Measurements from ENCODE around the gene NXPH3. TPM values are rescaled to one million over a fixed set of nuclear protein-coding genes. Genes with fewer than 3 reads are reported as not detected.

Gene NXPH3
- total RNA-seq, 2 donors from 2014 or later: not detected

DNA sequence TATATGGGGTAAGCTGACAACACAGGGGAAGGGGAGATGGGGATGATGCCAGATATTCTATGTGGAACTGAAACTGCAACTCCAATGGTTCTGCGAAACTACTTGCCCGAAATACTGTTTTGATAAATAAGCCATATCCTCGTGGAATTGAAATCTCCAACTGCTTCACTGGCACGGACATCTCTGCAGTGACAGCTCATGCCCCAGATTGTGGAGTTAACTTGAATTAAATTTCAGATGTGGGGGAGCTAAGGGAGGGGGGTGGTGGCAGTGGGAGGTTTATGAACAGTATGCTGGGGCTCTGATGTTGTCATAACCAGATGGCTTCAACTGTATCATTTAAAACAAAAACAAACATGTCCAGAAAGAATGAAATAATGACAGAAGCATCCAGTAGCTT, 21.8 kb downstream of the NXPH3 start:
- ATAC-seq (no peak), DNase-seq (no peak)
- Mint-ChIP-seq H3K4me1 (peaks cover 3% of the 10 kb centered on the region), H3K27me3 (no peaks in the 10 kb centered on the region), H3K4me3 (no peak overlapping the region), H3K27ac (no peak overlapping the region), H3K36me3 (ENCODE audit: low read depth) (peaks cover 6% of the 10 kb centered on the region)
- no peaks in the 10 kb centered on the region for H3K9me3 ChIP-seq (ENCODE audit: control insufficient read depth, low read length, poor library complexity, severe bottlenecking)

- no peak overlapping the region for H3K4me3 Mint-ChIP-seq
- peaks cover 6% of the 10 kb centered on the region for H3K36me3 Mint-ChIP-seq (ENCODE audit: low read depth)
- H3K27me3 Mint-ChIP-seq: no peaks in the 10 kb centered on the region
- H3K9me3 ChIP-seq (ENCODE audit: control insufficient read depth, low read length, poor library complexity, severe bottlenecking): no peaks in the 10 kb centered on the region
- no peak overlapping the region for H3K27ac Mint-ChIP-seq
- H3K4me1 Mint-ChIP-seq: peaks cover 6% of the 10 kb centered on the region
- DNase-seq (no peak), ATAC-seq (no peak)
Measured at GRCh38 chr17:49597928-49598655, 22.4 kb downstream of the NXPH3 start.

GRCh38 chr17:49598918-49599317, 23.2 kb downstream of the NXPH3 start:
- H3K9me3 ChIP-seq (ENCODE audit: control insufficient read depth, low read length, poor library complexity, severe bottlenecking): no peaks in the 10 kb centered on the region
- Mint-ChIP-seq H3K27ac (no peak overlapping the region), H3K36me3 (ENCODE audit: low read depth) (peaks cover 6% of the 10 kb centered on the region), H3K27me3 (no peaks in the 10 kb centered on the region), H3K4me3 (no peak overlapping the region), H3K4me1 (peaks cover 6% of the 10 kb centered on the region)
- DNase-seq (no peak), ATAC-seq (no peak)

DNA sequence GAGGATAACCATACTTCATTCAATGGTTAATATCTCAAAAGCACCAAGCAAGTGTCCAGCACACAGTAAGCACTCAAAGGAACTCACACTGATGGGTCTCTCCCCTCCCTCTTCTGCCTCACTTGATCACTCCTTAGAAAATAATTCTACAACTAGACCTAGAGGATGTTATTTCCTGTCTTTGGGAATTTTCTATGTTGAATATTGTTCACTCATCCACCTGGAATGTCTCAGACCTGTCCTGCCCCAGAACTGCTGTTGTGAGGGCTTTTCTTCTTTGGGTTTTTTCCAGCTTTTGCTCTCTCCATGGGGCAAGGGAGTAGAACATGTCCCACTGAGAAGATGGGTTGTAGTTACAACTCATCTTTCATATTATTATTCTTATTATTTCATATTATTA, 25.3 kb downstream of the NXPH3 start:
- ATAC-seq (no peak), DNase-seq (no peak)
- H3K4me1 Mint-ChIP-seq: peaks cover 6% of the 10 kb centered on the region
- H3K4me3 Mint-ChIP-seq: no peak overlapping the region
- H3K9me3 ChIP-seq (ENCODE audit: control insufficient read depth, low read length, poor library complexity, severe bottlenecking): no peaks in the 10 kb centered on the region
- H3K27ac Mint-ChIP-seq: no peak overlapping the region
- no peaks in the 10 kb centered on the region for H3K27me3 Mint-ChIP-seq
- peaks cover 6% of the 10 kb centered on the region for H3K36me3 Mint-ChIP-seq (ENCODE audit: low read depth)

GRCh38 chr17:49602783-49603182, 27.1 kb downstream of the NXPH3 start:
- DNase-seq (no peak), ATAC-seq (no peak)
- H3K9me3 ChIP-seq (ENCODE audit: control insufficient read depth, low read length, poor library complexity, severe bottlenecking): no peaks in the 10 kb centered on the region
- H3K4me3 Mint-ChIP-seq: no peak overlapping the region
- no peaks in the 10 kb centered on the region for H3K27me3 Mint-ChIP-seq
- no peak overlapping the region for H3K27ac Mint-ChIP-seq
- peaks cover 5% of the 10 kb centered on the region for H3K36me3 Mint-ChIP-seq (ENCODE audit: low read depth)
- H3K4me1 Mint-ChIP-seq: peaks cover 3% of the 10 kb centered on the region

- Mint-ChIP-seq H3K27ac (no peak overlapping the region), H3K36me3 (ENCODE audit: low read depth) (peaks cover 5% of the 10 kb centered on the region), H3K27me3 (no peaks in the 10 kb centered on the region), H3K4me3 (no peak overlapping the region), H3K4me1 (peaks cover 3% of the 10 kb centered on the region)
- ATAC-seq (no peak), DNase-seq (no peak)
- no peaks in the 10 kb centered on the region for H3K9me3 ChIP-seq (ENCODE audit: control insufficient read depth, low read length, poor library complexity, severe bottlenecking)
Measured at GRCh38 chr17:49603238-49603637, 27.6 kb downstream of the NXPH3 start.

GRCh38 chr17:49603720-49604119, 28.0 kb downstream of the NXPH3 start:
- Mint-ChIP-seq H3K36me3 (ENCODE audit: low read depth) (peaks cover 5% of the 10 kb centered on the region), H3K4me1 (peaks cover 3% of the 10 kb centered on the region), H3K4me3 (no peak overlapping the region), H3K27me3 (no peaks in the 10 kb centered on the region), H3K27ac (no peak overlapping the region)
- DNase-seq: no peak
- ATAC-seq: no peak
- no peaks in the 10 kb centered on the region for H3K9me3 ChIP-seq (ENCODE audit: control insufficient read depth, low read length, poor library complexity, severe bottlenecking)

DNA sequence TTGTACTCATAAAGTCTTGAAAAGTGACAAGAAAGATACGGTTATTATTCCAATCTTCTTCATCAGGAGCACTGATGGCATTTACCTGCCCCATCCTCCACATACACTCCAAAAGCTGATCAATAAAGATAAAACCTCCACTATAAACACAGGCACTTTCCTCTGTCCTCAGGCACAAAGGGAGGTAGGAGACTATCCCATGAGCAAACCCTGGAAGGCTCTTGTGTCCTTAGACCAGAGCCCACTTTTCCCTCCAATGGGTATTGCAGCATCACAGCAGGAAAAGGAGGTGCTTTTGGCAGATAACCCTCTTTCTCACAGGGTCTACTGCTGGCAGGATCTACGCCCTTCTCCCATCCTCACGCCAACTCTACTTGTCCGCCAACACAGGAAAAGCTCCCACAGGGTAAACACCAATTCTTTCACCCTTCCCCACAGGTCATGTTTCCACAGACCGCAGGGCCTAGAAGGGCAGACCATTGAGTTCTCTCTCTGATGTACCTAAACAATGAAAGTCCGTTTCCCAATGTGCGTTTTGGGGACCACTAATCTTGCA, 28.7 kb downstream of the NXPH3 start:
- Mint-ChIP-seq H3K27ac (no peak overlapping the region), H3K27me3 (no peaks in the 10 kb centered on the region), H3K4me1 (peaks cover 3% of the 10 kb centered on the region), H3K4me3 (no peak overlapping the region), H3K36me3 (ENCODE audit: low read depth) (peaks cover 6% of the 10 kb centered on the region)
- H3K9me3 ChIP-seq (ENCODE audit: control insufficient read depth, low read length, poor library complexity, severe bottlenecking): no peaks in the 10 kb centered on the region
- no peak for DNase-seq
- ATAC-seq: no peak

- DNase-seq (no peak), ATAC-seq (no peak)
- no peak overlapping the region for H3K4me3 Mint-ChIP-seq
- peaks cover 3% of the 10 kb centered on the region for H3K4me1 Mint-ChIP-seq
- H3K27ac Mint-ChIP-seq: peak overlapping the region; percentile 8
- H3K9me3 ChIP-seq (ENCODE audit: control insufficient read depth, low read length, poor library complexity, severe bottlenecking): no peaks in the 10 kb centered on the region
- peaks cover 9% of the 10 kb centered on the region for H3K36me3 Mint-ChIP-seq (ENCODE audit: low read depth)
- no peaks in the 10 kb centered on the region for H3K27me3 Mint-ChIP-seq
Measured at GRCh38 chr17:49610883-49611584, 35.4 kb downstream of the NXPH3 start.

DNA sequence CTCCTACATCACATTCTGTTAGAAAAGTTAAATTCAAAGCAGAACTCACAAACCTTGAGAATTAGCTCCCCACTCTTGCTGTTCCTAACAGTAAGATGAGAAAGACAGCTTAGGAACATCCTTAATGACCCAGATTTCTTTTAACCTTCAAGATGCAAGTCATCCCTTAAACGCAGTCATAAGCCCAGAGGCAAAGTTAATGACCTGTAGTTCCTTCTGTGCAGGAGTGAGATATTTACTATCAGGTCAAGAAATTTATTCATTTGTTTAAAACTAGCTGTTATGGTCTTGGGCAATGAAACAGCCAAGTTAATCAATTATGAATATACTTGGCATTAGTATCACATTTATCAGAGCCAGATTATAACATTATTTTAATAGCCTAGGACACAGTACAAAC, 37.1 kb downstream of the NXPH3 start:
- Mint-ChIP-seq H3K36me3 (ENCODE audit: low read depth) (peaks cover 9% of the 10 kb centered on the region), H3K4me1 (peaks cover 6% of the 10 kb centered on the region), H3K27ac (no peak overlapping the region), H3K27me3 (no peaks in the 10 kb centered on the region), H3K4me3 (no peak overlapping the region)
- no peaks in the 10 kb centered on the region for H3K9me3 ChIP-seq (ENCODE audit: control insufficient read depth, low read length, poor library complexity, severe bottlenecking)
- DNase-seq (no peak), ATAC-seq (no peak)

GRCh38 chr17:49613182-49613800, 37.6 kb downstream of the NXPH3 start:
- no peak overlapping the region for H3K27ac Mint-ChIP-seq
- no peak for DNase-seq
- H3K9me3 ChIP-seq (ENCODE audit: control insufficient read depth, low read length, poor library complexity, severe bottlenecking): no peaks in the 10 kb centered on the region
- no peak for ATAC-seq
- H3K36me3 Mint-ChIP-seq (ENCODE audit: low read depth): peaks cover 9% of the 10 kb centered on the region
- no peak overlapping the region for H3K4me3 Mint-ChIP-seq
- H3K27me3 Mint-ChIP-seq: no peaks in the 10 kb centered on the region
- H3K4me1 Mint-ChIP-seq: peaks cover 6% of the 10 kb centered on the region

DNA sequence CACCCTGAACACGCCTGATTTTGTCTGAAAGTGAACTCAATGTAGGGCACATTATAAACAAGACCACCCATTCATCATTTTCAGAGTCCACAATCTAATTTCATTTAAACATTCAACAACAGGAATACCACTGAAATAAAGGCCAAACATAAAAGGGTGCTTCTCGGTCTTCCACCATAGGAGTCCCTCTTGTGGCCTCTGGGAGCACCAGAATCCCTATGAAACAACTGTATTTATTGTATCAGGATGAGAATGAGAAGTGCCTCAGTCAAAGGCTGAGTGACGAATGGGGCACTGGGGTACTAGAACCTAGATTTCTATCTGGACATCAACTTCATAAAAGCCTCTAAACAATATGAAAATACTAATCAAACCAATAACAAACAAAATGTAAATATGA, 40.4 kb downstream of the NXPH3 start:
- H3K4me3 Mint-ChIP-seq: no peak overlapping the region
- ATAC-seq: no peak
- no peak overlapping the region for H3K27ac Mint-ChIP-seq
- no peak for DNase-seq
- peaks cover 2% of the 10 kb centered on the region for H3K36me3 Mint-ChIP-seq (ENCODE audit: low read depth)
- H3K4me1 Mint-ChIP-seq: peaks cover 15% of the 10 kb centered on the region
- no peaks in the 10 kb centered on the region for H3K9me3 ChIP-seq (ENCODE audit: control insufficient read depth, low read length, poor library complexity, severe bottlenecking)
- no peaks in the 10 kb centered on the region for H3K27me3 Mint-ChIP-seq

DNA sequence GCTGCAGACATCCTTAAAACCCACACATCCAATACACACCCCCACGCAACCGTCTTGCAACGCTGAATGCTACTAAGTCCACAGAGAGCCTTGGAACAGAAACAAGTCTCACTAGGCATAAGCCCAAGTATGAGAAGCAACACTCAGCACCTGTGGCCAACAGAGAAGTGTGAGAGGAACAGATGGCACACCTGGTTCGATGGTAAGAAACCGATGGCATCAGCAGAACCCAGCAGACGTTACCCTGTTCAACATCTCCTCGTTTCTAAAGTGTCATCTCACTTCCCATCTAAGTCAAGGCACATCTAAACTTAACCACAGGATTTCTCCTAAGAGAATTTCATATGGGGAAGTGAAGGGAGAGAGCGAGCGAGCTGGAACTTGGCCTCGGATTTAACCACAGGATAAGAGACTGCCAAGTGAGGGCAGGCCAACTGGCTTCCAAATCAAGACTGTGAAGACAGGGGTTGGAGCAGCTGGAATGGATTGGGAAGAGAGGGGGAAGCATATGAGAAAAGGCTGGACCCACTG, 41.0 kb downstream of the NXPH3 start:
- DNase-seq (no peak), ATAC-seq (no peak)
- no peaks in the 10 kb centered on the region for H3K27me3 Mint-ChIP-seq
- no peaks in the 10 kb centered on the region for H3K9me3 ChIP-seq (ENCODE audit: control insufficient read depth, low read length, poor library complexity, severe bottlenecking)
- H3K4me3 Mint-ChIP-seq: no peak overlapping the region
- H3K36me3 Mint-ChIP-seq (ENCODE audit: low read depth): peaks cover 2% of the 10 kb centered on the region
- H3K27ac Mint-ChIP-seq: no peak overlapping the region
- H3K4me1 Mint-ChIP-seq: peaks cover 16% of the 10 kb centered on the region

Measured in T-helper 17 cell (primary cell).